ENCODE measurements around the gene PDZRN4. TPM values are rescaled to one million over a fixed set of nuclear protein-coding genes. Genes with fewer than 3 reads are reported as not detected.

Gene PDZRN4
- polyA plus RNA-seq, 1 donor from 2014 or later: 46.7 TPM

DNA sequence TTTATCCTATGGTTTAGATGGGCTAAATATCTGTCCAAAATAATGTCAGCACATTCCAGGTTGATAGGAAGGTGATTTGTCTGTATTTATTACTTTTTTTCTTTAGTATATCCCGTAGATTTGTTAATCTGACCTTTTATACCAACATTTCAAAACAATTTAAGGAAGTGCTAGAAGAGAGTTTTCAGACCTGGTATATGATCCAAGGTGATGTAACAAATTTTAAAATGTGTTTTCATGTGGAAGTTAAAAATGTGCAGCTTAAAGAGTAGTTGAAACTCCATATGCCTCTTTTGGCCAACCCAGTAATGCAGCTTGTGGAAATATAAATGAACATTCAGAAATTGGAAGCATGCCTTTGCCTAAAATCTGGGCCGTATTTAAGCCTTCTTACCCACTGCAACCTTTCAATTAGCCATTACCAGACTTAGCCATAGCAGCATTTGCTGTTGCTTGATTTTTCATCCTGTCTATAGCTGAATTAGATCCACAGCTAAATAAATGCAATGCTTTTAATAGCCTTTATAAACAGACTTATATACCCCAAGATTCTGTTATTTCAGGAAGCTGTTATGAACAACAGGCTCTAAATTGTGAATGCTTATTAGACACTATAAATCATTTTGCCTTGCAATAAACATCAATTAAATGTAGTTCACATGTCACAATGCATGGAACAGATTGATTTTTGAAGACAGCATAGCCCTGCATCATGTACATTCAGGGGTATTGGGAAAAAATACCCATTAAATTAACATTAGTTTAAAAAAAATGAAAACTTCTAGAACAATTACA lies 271.2 kb downstream of the PDZRN4 start:
- no peaks in the 10 kb centered on the region for H4K20me1 ChIP-seq (ENCODE audit: insufficient read depth)
- no peak overlapping the region for H3K4me2 ChIP-seq (ENCODE audit: low read length)
- no peak overlapping the region for H3K4me3 ChIP-seq (ENCODE audit: low read length)
- no peak overlapping the region for H3K27ac ChIP-seq (ENCODE audit: low read length)
- no peak overlapping the region for H2AFZ ChIP-seq (ENCODE audit: low read depth, low read length)
- H3K9me2 ChIP-seq (ENCODE audit: insufficient read depth, low read length): no peaks in the 10 kb centered on the region
- no peaks in the 10 kb centered on the region for H3K9me3 ChIP-seq (ENCODE audit: low read length)
- no peaks in the 10 kb centered on the region for H3K36me3 ChIP-seq (ENCODE audit: insufficient read depth, low read length)
- no peaks in the 10 kb centered on the region for H3K27me3 ChIP-seq (ENCODE audit: insufficient read depth, low read depth, low read length)
- no peaks in the 10 kb centered on the region for H3F3A ChIP-seq (ENCODE audit: insufficient read depth, low read length, poor library complexity, severe bottlenecking)
- no peak for TF ChIP-seq SMC3 (conservative IDR thresholded peaks at IDR 0.05; ENCODE audit: poor library complexity)
- TF ChIP-seq RAD21 (conservative IDR thresholded peaks at IDR 0.05): no peak
- no peak for TF ChIP-seq POLR2AphosphoS5 (IDR thresholded peaks at IDR 0.05)
- no peak for TF ChIP-seq MXI1 (conservative IDR thresholded peaks at IDR 0.05; ENCODE audit: poor library complexity, severe bottlenecking)
- no peak for TF ChIP-seq TAF1 (IDR thresholded peaks at IDR 0.05; ENCODE audit: low read depth)
- TF ChIP-seq, protein P1, sequence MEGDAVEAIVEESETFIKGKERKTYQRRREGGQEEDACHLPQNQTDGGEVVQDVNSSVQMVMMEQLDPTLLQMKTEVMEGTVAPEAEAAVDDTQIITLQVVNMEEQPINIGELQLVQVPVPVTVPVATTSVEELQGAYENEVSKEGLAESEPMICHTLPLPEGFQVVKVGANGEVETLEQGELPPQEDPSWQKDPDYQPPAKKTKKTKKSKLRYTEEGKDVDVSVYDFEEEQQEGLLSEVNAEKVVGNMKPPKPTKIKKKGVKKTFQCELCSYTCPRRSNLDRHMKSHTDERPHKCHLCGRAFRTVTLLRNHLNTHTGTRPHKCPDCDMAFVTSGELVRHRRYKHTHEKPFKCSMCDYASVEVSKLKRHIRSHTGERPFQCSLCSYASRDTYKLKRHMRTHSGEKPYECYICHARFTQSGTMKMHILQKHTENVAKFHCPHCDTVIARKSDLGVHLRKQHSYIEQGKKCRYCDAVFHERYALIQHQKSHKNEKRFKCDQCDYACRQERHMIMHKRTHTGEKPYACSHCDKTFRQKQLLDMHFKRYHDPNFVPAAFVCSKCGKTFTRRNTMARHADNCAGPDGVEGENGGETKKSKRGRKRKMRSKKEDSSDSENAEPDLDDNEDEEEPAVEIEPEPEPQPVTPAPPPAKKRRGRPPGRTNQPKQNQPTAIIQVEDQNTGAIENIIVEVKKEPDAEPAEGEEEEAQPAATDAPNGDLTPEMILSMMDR (IDR thresholded peaks at IDR 0.05; ENCODE audit: poor library complexity, severe bottlenecking): no peak
- TF ChIP-seq EZH2 (IDR thresholded peaks at IDR 0.05; ENCODE audit: borderline replicate concordance, insufficient read depth, low read length, poor library complexity, severe bottlenecking): no peak
- TF ChIP-seq, protein P2, sequence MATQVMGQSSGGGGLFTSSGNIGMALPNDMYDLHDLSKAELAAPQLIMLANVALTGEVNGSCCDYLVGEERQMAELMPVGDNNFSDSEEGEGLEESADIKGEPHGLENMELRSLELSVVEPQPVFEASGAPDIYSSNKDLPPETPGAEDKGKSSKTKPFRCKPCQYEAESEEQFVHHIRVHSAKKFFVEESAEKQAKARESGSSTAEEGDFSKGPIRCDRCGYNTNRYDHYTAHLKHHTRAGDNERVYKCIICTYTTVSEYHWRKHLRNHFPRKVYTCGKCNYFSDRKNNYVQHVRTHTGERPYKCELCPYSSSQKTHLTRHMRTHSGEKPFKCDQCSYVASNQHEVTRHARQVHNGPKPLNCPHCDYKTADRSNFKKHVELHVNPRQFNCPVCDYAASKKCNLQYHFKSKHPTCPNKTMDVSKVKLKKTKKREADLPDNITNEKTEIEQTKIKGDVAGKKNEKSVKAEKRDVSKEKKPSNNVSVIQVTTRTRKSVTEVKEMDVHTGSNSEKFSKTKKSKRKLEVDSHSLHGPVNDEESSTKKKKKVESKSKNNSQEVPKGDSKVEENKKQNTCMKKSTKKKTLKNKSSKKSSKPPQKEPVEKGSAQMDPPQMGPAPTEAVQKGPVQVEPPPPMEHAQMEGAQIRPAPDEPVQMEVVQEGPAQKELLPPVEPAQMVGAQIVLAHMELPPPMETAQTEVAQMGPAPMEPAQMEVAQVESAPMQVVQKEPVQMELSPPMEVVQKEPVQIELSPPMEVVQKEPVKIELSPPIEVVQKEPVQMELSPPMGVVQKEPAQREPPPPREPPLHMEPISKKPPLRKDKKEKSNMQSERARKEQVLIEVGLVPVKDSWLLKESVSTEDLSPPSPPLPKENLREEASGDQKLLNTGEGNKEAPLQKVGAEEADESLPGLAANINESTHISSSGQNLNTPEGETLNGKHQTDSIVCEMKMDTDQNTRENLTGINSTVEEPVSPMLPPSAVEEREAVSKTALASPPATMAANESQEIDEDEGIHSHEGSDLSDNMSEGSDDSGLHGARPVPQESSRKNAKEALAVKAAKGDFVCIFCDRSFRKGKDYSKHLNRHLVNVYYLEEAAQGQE (IDR thresholded peaks at IDR 0.05; ENCODE audit: borderline replicate concordance): no peak
- no peak for TF ChIP-seq EP300 (conservative IDR thresholded peaks at IDR 0.05; ENCODE audit: poor library complexity, severe bottlenecking)
- H3K9ac ChIP-seq (ENCODE audit: low read length): no peak overlapping the region
- peaks cover 4% of the 10 kb centered on the region for H3K79me2 ChIP-seq (replicated peaks; ENCODE audit: insufficient read depth, low read length)

DNA sequence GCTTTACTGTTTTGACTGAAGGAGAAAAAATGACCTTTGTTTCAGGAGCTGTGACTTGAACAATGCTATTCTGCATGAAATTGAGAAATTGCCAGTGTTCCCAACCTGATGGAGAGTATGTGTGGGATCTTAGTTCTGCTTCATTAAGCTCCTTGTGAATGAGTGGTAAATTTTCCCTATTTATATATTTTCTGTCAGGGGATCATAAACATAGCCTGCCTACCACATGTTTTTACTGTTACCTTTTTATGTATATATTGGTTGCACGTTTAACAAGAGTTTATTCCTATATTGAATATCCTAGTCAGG lies 271.7 kb downstream of the PDZRN4 start:
- H4K20me1 ChIP-seq (ENCODE audit: insufficient read depth): no peaks in the 10 kb centered on the region
- no peak overlapping the region for H2AFZ ChIP-seq (ENCODE audit: low read depth, low read length)
- H3K4me2 ChIP-seq (ENCODE audit: low read length): no peak overlapping the region
- no peaks in the 10 kb centered on the region for H3F3A ChIP-seq (ENCODE audit: insufficient read depth, low read length, poor library complexity, severe bottlenecking)
- H3K27me3 ChIP-seq (ENCODE audit: insufficient read depth, low read depth, low read length): no peaks in the 10 kb centered on the region
- H3K4me3 ChIP-seq (ENCODE audit: low read length): no peak overlapping the region
- H3K9ac ChIP-seq (ENCODE audit: low read length): no peak overlapping the region
- H3K9me3 ChIP-seq (ENCODE audit: low read length): no peaks in the 10 kb centered on the region
- no peaks in the 10 kb centered on the region for H3K9me2 ChIP-seq (ENCODE audit: insufficient read depth, low read length)
- H3K36me3 ChIP-seq (ENCODE audit: insufficient read depth, low read length): no peaks in the 10 kb centered on the region
- H3K27ac ChIP-seq (ENCODE audit: low read length): no peak overlapping the region
- TF ChIP-seq, protein P2 (IDR thresholded peaks at IDR 0.05; ENCODE audit: borderline replicate concordance): no peak
- TF ChIP-seq, protein P1 (IDR thresholded peaks at IDR 0.05; ENCODE audit: poor library complexity, severe bottlenecking): no peak
- no peak for TF ChIP-seq EP300 (conservative IDR thresholded peaks at IDR 0.05; ENCODE audit: poor library complexity, severe bottlenecking)
- H3K79me2 ChIP-seq (replicated peaks; ENCODE audit: insufficient read depth, low read length): peaks cover 4% of the 10 kb centered on the region
